GM18511 (cell line): ENCODE data around the gene TBL1XR1.

Experiments
- ATAC-seq: cut with Tn5 transposase; IDR thresholded peaks from one replicate; pipeline ENCODE4 v1.9.1; 2021; ENCODE audit warnings: mild to moderate bottlenecking, moderate library complexity; ENCODE audit not compliant: unreplicated experiment

Gene TBL1XR1

GRCh38 chr3:176974279-176974678, 223.0 kb downstream of the TBL1XR1 start:
- ATAC-seq = no peak

DNA sequence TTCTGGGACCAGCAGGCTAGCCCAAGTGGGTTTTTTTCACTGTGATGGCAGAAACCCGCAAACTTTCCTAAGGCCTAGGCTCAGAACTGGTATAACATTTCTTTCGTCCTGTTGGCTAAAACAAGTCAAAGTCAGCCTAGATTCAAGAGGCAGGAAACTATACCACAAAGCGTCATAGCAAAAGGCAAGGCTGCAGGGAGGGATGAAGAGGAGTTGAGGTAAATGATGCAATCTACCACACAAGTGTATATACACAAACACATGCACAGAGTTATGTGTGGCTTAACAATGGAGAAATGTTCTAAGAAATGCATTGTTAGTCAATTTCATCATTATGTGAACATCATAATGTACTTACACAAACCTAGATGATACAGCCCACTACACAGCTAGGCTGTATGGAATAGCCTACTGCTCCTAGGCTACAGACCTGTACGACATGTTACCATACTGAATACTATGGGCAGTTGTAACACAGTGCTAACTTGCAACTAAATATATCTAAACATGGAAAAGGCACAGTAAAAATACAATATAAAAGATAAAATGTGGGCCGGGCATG, 225.6 kb downstream of the TBL1XR1 start:
- ATAC-seq = no peak

DNA sequence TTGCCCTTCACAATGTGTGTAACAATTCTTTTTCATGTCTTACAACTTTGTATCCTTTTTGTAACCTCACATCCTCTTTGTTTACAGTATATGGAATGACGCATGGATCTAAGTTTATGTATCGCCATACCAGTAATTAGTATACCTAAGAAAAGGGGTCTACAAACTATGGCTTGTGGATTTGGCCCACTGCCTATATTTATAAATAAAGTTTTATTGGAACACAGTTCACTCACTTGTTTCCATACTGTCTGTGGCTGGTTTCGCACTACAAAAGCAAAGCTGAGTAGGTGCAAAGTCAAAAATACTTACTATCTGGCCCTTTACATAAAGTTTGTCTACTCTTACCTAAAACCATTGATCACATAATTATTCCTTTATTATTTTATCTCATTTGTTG, 226.5 kb downstream of the TBL1XR1 start:
- no peak for ATAC-seq

DNA sequence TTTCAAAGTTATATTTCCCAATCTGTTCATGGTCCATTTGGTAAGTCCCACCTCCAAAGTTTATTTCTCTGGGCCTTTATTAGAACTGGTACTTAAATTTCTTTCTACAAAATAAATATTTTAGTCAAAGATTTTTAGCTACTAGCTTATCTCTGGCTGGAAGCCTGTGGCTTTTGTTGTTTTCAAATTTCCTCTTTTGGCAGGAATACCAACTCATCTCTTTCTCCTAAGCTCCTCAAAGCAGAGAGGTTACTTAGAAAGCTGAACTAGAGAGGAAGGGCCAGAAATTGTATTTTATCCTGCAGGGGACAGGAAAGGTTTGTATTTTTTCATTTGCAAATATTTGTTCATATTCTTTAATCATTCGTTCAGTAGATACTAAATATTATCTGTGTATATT, 227.8 kb downstream of the TBL1XR1 start:
- ATAC-seq = no peak
